Activated CD4-positive, alpha-beta T cell treated with anti-CD3 and anti-CD28 coated beads, Interleukin-2, amount 50 U/mL, for 1 hour (primary cell): ENCODE data around the gene PADI2.

Experiments used
- DNase-seq: peaks from one replicate; pipeline ENCODE4 v3.0.0-alpha.2; 2020

Gene PADI2

DNA sequence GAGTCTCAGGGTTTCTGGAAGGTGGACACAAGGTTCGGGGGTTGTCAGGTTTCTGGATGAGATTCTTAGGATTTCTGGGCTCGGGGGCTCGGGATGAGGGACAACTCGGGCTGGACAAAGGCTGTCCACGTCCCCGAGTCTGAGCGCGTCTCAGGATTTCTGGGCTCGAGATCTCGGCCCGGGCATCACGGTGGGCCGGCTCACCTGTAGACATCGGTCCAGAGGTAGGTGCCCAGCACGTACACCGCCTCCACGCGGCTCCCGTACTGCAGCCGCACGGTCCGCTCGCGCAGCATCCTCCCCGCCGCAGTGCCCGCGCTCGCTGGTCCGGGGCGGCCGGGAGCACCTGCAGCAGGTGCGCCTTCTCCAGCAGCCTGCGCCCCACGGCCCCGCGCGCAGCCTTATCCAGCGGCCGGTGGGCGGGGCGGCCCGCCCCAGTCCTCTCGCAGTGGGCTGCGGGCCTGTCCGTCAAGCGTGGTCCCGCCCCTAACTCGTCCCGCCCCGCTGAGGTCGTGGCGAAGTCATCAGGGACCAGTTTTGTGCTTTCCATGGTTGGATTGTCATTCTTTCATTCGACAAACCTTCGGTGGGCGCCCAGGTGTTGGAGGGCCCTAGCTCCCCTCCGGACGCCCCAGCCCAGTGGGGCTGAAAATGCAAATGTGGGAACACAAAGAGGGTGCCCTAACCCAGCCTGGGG, at the start of gene PADI2:
PADI2 (minus strand) TSS at position 376 of the 697 bp plus-strand sequence; CDS start at position 296, 80 bp downstream.
- DNase-seq = peak; percentile 52

DNA sequence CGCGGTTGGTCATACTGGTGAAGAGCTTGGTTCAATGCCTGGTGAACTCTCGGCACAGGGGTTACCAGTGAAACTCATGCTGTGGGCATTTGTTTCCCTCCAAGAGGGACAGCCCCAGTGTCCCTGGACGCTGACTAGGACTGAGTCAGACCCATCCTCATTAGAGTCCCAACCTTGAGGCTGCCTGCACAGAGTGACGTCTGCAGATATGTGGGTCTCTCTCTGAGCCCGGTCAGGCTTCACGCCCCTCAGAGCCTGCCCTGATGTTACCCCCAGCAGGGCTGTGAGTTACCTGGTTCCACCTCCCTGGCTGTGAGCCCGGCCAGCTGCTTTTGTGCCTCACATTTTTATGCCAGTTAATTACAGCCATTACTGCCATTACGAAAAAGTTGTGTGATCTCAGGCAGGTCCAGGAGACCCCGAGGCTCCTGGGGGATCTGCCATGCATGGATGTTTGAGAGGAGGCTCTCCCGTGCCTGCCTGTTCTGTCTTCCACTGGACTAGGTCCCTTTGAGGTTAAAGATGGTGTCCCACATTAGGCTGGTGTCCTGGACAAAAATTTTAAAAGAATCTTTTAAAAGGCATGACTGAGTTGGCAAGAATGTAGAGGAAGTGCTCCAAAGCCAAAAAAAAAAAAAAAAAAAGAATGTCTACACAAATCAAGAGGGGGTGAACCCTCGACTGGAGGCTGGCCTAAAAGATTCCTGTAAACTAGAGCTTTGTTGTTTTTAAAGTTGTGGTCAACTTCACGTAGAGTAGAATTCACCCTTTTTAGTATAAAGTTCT, 49.0 kb upstream of the PADI2 start:
- DNase-seq = no peak

DNA sequence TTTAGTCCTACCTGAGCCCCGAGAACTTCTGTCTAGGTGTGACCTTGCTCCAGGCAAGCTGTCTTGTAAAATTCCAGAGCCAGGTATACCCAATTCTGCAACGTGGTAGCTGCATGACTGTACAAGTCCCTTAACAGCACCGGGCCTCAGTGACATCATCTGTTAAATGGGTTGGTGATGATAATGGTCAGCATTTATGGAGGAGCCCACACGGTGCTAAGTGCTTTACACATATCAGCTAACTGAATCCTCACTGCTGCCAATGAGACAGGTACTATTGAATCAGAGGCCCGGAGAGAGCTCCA, 48.5 kb upstream of the PADI2 start:
- no peak for DNase-seq

DNA sequence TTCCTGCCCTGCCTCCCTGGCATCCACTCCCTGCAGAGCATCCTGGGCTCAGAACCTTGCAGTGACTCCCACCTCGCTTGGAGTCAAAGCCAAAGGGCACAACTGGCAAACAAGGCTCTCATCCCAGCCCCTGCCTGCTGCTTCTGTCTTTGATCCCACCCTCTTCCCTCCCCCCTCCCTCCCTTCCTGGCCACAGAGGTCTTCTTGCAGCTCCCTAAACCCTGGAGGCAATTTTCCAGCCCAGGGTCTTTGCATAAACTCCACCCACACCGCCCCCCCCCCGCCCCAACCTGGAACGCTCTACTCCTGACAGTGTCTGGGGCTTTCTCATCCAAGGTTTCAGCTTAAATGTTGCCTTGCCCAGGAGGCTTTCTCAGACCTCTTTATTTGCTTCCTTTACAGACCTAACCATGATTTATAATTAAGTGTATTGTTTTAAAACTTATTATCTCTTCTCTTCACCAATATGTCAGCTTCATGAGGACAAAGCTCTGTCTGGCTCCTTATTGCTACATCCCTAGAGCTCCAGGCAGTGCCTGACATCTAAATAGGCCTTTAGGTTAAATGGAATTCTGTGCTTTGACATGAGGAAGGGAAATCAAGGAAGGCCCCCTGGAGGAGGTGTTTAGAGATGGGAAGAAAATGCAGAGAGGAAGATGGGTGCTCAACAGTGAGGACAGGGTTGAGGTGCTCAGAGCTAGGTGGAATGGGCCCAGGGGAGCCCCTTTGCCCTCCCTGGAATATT, 48.0 kb upstream of the PADI2 start:
- no peak for DNase-seq

DNA sequence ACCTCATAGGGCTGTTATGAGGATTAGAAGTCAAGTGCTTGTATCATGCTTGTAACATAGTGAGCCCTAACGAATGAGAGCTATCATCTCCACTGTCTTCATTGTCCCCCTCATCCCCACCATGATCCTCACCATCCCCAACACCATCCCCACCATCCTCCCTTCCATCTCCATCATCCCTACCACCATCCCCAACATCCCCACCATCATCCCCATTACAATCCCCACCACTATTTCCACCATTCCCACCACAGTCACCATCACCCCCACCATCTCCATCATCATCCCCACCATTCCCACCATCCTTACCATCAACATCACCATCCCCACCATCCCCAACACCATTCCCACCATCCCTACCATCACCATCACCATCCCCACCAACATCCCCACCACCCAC, 46.6 kb upstream of the PADI2 start:
- no peak for DNase-seq

DNA sequence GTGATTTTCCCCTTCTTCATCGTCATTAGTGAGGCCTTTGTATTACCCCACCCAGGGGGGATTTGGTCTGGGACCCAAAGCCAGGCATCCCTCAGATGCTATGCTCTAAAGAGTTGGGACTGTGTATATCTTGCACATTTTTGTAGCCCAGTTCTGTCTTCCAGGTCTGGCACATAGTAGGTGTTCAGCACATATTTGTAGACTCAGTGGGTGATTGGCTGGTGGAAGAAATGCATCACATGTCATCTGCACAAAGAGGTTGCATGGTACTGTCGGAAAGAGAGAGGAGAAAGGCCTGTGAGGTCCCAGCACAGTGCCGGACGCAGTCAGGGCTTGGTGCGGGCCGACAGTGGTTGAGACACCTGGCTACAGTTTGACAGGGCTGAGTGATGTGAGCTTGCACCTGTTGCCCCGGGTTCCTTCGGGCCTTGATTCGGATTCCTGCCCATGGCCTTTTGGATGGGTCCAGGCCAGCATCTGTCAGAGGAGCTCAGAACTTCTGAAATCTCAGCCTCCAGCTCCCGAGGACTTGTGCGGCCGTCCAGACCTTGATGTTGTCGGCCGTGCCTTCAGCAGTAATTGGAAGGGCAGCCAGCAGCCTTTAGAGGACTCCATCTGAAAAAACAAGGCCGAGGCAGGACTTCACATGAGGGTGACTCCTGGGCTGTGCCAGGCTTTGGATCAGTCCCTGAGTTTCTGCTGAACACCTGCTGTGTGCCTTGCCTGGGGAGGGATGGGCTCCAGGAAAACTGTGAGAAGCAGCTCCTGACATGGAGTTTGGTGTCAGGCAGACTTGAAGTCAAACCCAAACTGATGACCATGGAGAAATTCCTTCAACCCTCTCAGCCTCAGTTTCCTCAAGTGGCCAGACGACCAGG, 44.8 kb upstream of the PADI2 start:
- DNase-seq = no peak

DNA sequence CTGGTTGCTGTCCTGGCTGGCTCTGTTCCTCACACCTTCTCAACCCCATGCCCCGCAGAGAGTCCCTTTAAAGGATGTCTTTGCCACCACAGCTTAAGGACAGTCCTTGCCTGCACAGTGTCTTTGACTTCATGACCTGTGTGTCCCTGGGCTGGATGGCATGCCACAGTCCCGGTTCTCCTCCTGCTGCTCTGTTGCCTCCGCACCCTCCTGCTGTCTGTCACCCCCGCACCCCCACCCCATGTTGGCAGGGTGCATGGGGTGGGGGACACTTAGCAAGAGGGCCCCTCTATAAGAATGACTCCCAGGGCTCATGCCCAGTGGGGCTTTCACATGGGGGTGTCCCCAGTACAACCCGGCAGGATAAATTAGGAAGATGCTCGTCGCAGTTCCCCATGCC, 44.1 kb upstream of the PADI2 start:
- no peak for DNase-seq

DNA sequence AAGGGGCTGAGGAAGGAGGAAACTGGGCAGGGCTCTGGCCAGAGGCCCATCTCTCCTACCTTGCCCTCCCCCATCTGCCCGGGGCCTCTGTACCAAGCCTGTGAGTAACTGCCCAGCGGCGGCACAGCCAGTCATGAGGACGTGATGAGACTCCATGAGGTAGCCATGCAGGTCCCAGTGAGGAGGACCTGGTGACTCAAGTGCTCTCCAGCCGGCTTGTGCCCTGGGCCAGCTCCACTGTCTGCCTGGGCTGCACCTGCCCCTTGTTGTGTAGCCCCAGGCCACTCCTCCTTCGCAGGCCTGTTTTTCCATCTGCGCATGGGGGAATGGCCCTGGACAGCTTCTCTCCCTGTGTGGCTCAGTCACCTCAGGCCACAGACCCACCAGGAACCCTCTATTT, 43.7 kb upstream of the PADI2 start:
- DNase-seq = no peak

DNA sequence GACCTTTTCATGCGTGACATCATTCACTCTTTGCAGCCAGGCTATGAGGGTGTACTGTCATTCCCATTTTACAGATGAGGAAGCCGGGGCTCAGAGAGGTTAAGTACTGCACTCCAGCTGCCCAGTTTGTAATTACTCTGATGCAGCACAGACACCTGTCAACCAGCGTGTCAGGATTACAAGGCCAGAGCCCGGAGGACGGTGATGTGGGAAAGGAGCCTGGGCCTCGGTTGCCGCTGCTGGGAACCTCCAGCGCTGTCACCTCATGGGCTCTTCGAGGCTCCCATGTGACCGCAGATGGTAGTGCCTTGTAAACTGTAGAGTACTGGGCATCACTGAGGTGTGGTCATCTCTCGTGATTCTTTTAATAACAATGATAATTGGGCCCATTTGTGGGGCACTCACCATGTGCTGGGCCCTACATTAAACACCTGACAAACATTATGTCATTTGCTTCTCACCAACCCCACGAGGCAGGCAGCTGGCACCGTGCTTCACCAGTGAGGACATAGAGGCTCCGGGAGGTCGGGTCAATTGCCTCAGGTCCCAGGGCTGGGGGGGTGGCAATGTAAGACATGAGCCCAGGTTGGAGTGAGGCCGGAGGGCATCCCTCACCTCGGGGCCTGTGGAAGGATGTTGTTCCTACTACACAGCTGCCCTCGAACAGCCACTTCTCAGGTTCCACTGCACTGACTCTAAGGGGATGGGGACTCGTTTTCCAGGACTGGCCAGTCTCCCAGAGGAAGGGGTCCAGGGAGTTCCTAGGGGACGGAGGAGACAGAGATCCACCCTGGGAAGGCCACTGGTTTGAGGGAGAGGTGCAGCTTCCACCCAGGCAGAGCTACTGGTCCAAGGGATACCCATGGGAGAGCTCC, 42.9 kb upstream of the PADI2 start:
- DNase-seq = no peak

DNA sequence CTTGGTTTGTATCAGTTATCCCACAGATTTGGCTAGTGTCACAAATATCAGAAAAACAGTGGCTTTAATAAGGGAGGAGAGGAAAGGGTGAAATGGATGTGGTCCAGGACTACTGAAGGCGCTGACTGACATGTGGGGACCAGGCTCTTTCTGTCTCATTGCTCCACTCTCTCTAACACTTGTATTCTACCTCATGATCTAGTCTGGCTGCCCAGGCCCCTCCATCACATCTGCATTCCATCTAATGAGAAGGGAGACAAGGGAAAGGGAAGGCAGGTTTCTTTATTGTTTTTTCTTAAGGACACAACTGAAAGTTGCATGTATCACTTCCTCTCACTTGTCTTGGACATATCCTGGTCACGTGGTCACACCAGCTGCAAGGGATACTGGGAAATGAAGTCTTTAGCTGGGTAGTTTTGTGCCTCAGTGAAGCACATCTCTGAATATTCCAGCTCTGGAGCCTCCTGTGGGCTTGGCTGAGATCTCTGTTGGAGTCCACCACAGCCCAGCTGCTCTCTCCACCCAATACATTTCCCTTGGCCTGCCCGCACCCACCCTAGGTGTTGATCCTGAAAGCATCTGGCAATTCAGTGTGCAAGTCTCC, 42.0 kb upstream of the PADI2 start:
- no peak for DNase-seq

DNA sequence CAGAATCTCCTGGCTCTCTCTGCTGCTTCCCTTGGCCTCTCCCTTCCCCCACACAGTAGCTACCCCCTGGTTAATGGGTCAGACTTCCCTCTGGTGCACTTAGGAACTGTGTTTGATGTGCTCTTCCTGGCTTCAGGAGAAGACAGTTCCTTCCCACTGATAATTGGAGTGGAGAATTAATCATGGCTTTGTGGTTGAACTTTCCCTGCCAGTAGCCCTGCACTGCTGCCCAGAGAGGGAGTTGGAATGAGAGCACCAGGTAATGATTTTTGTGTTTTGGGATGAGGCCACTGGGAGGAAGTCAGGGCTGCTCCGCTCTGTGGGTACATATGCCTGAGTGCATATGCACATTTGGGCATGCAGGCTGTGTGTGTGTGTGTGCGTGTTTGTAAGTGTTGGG, 39.7 kb upstream of the PADI2 start:
- no peak for DNase-seq

DNA sequence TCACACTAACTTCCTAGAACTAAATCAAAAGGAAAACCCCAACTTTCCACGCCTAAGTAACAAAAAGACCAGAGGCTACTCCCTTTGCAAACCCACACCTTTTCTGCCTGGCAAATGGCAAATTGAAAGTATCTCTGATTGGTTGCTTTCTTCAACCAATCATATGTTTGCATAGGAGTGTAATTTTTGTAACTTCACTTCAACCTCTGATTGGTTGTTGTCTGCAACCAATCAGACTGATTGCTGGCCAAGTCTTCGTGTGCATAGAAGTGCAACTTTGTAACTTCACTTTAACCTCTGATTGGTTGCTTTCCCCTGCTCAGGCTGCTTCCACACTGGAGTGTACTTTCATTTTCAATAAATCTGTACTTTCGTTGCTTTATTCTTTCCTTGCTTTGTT, 36.9 kb upstream of the PADI2 start:
- no peak for DNase-seq

DNA sequence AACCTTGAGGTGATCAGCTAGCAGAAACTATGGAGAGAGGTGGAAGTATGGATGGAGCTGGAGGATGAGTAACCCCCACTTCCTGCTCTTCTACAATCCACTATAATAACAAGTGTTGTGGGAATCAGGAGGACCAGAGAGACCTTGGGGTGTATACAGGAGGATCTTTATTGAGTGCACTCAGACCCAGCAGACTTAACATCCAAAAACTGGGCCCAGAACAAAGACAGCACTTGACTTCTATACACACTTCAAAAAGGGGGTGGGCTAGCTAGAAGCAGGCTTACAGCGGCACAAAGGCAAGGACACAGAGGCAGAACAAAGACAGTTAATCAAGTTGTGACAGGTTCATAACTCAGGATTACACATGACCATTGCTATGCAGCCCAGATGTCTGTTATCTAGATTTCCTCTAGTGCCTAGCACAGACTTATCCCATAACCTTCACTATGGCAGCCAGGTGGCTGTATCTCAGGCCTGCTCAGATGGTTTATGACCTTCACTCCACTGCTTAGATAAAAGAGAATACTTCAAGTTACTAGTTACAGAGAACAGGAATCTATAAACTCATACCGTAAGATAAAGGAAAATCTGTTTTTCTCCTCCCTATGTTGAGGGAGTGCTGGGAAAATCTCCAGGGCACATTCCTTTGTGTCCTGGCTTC, 36.1 kb upstream of the PADI2 start:
- no peak for DNase-seq

DNA sequence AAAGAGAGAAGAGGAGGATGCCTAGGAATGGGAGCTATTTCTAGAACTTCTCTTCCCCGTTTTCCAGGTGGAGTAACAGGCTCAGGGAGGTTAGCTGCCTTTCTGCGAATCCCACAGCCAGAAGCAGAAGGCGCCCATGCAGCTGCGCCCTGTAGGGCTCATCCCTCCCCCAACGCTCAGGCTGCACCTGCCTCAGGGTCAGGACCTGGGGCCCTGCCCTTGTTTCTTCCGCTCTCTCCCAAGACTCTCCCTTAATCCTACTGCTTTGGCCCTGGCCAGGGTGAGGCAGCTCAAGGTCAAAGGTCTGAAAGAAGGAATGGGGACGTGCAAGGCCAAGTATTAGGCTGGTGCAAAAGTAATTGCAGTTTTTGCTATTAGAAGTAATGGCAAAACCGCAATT, 30.5 kb upstream of the PADI2 start:
- DNase-seq = no peak

DNA sequence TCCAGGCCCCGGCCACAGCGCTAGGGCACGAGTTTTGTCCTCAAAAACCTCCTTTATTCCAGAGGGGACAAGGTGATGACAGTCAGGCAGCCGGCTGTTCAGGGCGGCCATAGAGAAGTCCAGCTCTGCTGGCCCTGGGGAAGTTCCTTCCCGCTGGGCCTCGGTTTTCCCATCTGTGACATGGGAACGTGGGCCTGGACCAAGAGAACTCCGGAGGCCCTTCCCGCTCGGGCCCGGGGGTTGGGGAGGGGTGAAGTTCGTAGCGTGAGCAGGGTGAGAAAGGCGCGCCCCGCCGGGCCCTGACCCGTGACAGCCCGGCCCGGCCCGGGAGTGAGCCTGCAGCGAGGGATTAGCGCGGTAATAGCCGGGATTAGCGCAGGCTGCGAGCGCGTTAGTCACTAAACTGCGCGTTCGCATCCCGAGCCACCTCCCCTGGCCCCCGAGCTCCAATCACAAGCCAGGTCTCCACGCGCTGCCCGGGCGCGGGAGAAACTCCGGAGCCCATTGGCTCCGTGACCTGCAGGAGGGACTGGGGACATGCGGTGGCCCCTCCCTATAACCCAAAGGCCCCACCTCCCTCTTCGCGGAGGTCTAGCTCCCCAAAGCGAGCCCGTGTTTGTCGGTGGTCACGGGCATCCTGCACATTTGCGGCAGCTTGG, 29.8 kb upstream of the PADI2 start:
- no peak for DNase-seq

DNA sequence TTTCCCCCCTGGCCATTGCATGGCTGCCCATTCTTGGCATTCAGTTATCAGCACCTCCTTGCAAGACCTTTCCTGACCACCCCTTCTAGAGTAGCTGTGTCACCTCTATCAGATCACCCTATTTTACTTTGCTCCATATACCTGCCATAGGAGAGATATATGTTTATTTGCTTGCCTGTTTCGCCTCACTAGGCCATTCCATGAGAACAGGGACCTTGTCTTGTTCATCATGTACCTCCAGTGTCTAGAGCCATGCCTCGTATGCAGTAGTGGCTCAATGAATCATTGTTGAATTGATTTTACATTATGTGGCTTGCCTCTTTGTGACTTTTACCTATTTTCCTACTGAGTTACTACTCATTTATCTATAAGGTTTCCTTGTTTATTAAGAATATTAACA, 26.4 kb upstream of the PADI2 start:
- no peak for DNase-seq

DNA sequence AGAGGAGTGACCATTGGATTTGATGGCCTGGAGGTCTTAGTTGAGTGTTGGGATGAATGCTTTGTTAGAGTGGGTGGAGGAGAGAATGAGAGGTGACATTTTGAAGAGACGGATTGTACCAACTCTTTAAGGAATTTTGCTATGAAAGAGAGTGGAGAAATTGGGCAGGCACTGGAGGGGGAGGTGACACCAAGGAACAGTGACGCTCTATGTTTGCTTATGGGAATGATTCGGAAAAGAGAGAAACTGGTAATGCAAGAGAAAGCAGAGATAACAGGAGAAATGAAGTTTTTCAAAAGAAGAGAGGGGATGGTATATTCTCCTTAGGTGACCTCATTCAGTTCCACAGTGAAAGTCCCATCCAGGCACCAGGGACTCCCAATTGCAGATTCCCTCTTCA, 24.5 kb upstream of the PADI2 start:
- no peak for DNase-seq

DNA sequence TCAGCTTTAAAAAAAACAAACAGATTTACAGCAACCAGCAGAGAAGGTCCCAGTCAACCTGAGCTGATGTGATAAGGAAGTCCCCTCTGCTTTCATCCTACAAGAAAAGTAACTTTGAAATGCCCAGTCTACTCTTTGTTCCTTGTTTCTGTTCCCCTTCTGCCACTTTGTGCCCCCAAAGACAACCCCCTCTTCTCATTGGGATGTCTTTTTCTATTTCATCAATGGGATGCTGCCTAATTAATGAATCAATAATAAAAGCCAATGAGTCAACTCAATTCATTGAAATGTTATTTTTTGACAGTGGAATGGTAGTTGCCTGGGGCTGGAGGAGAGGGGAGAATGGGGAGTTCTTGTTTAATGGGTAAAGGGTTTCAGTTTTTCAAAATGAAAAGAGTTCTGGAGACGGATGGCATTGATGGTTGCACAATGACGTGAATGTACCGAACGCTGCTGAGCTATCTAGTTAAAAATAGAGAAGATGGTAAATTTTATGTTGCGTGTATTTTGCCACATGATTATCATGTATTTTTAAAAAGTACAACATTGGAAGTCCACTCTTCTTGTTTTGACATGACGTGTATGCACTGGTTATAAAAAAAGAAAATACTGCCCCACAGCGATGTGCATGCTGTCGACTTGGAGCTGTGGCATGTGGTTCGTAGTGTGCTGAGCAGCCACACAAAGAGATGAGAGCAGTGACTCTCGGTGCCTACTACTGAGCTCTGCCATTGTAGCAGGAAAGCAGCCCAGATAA, 22.4 kb upstream of the PADI2 start:
- DNase-seq = no peak

DNA sequence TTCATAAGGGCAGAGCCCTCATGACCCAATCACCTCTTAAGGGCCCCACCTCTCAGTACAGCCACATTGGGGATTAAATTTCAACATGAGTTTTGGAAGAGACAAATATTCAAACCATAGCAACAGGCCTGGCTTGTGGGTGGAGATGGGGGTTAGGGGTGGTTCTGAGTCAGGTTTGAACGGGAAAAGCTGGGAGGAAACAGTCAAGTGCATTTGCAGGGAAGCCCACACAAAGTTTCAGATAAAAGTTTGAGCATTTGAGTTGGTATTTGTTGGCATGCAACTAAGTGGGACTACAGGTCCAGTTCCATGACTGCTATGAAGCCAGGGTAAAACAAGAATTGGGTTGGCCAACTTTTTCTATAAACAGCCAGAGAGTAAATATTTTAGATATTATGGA, 21.0 kb upstream of the PADI2 start:
- no peak for DNase-seq

DNA sequence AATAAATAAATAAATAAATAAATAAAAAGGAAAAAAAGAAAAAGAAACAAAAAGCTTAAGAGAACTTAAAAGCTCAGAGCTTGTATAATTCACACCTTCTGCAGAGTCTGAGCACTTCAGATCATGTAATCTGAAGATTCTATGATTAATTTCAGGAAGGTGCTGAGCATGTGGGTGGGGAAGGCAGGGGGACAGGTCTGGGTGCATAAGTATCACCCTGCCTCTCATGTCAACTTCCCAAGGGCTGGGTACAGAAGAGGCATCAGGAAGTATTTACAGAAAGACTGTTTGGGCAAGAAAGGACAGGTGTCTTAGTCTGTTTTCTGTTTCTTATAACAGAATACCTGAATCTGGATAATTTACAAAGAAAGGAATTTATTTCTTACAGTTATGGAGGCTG, 20.4 kb upstream of the PADI2 start:
- DNase-seq = no peak
